HEK293T (cell line): ENCODE results near the gene RAB11FIP4.

Experiments
- CTCF ChIA-PET: fragments of 350-600 bp; formaldehyde crosslinking; extraction: SDS; loops from one replicate; lab custom pipeline; 2021; ENCODE audit warnings: antibody characterized with exemption, inconsistent platforms; lab: Yijun Ruan, JAX
- POLR2A ChIA-PET: fragments of 350-600 bp; formaldehyde crosslinking; extraction: SDS; loops from one replicate; lab custom pipeline; 2020; ENCODE audit warnings: antibody characterized with exemption, inconsistent platforms; lab: Yijun Ruan, JAX
- DNase-seq: peaks from one replicate; pipeline ENCODE4 v3.0.0; 2012; ENCODE audit warnings: mixed read lengths; ENCODE audit errors: extremely low spot score
- ARNT ChIP-seq: fragments of 450-650 bp; IDR thresholded peaks from 2 replicates; pipeline ENCODE4 v1.6.1; 2017; ENCODE audit warnings: mild to moderate bottlenecking
- BHLHE40 ChIP-seq: fragments of 450-650 bp; IDR thresholded peaks from 2 replicates; pipeline ENCODE4 v1.6.1; 2016; ENCODE audit warnings: mild to moderate bottlenecking, moderate library complexity, borderline replicate concordance
- CTBP1 ChIP-seq: fragments of 450-650 bp; IDR thresholded peaks from 2 replicates; pipeline ENCODE4 v1.6.1; 2016; ENCODE audit warnings: borderline replicate concordance
- ELF4 ChIP-seq: fragments of 450-650 bp; IDR thresholded peaks from 2 replicates; pipeline ENCODE4 v1.6.1; 2017; ENCODE audit warnings: antibody characterized with exemption
- FOXA1 ChIP-seq: fragments of 450-650 bp; IDR thresholded peaks from 2 replicates; pipeline ENCODE4 v1.6.1; 2016; ENCODE audit warnings: mild to moderate bottlenecking
- FOXK2 ChIP-seq: fragments of 450-650 bp; IDR thresholded peaks from 2 replicates; pipeline ENCODE4 v1.6.1; 2016; ENCODE audit warnings: mild to moderate bottlenecking
- FOXM1 ChIP-seq: fragments of 450-650 bp; IDR thresholded peaks from 2 replicates; pipeline ENCODE4 v1.6.1; 2017; ENCODE audit warnings: mild to moderate bottlenecking, borderline replicate concordance
- HDGF ChIP-seq: fragments of 450-650 bp; IDR thresholded peaks from 2 replicates; pipeline ENCODE4 v1.6.1; 2017; ENCODE audit warnings: antibody characterized with exemption, borderline replicate concordance
- L3MBTL2 ChIP-seq: fragments of 450-650 bp; conservative IDR thresholded peaks from 2 replicates; pipeline ENCODE4 v1.6.1; 2016; ENCODE audit warnings: mild to moderate bottlenecking
- LEF1 ChIP-seq: fragments of 450-650 bp; IDR thresholded peaks from 2 replicates; pipeline ENCODE4 v1.6.1; 2017; ENCODE audit warnings: mild to moderate bottlenecking, borderline replicate concordance
- NFRKB ChIP-seq: fragments of 450-650 bp; IDR thresholded peaks from 2 replicates; pipeline ENCODE4 v1.6.1; 2016; ENCODE audit warnings: mild to moderate bottlenecking, moderate library complexity
- SP1 ChIP-seq: fragments of 450-650 bp; IDR thresholded peaks from 2 replicates; pipeline ENCODE4 v1.6.1; 2017
- SUZ12 ChIP-seq: fragments of 450-650 bp; IDR thresholded peaks from 2 replicates; pipeline ENCODE4 v1.6.1; 2016; ENCODE audit warnings: mild to moderate bottlenecking
- TARDBP ChIP-seq: fragments of 450-650 bp; IDR thresholded peaks from 2 replicates; pipeline ENCODE4 v1.6.1; 2016
- ZNF384 ChIP-seq: fragments of 450-650 bp; IDR thresholded peaks from 2 replicates; pipeline ENCODE4 v1.6.1; 2016
- TF ChIP-seq, protein P1 (sequence below): fragments of 450-650 bp; IDR thresholded peaks from 2 replicates; pipeline ENCODE4 v1.6.1; 2016

Gene RAB11FIP4

DNA sequence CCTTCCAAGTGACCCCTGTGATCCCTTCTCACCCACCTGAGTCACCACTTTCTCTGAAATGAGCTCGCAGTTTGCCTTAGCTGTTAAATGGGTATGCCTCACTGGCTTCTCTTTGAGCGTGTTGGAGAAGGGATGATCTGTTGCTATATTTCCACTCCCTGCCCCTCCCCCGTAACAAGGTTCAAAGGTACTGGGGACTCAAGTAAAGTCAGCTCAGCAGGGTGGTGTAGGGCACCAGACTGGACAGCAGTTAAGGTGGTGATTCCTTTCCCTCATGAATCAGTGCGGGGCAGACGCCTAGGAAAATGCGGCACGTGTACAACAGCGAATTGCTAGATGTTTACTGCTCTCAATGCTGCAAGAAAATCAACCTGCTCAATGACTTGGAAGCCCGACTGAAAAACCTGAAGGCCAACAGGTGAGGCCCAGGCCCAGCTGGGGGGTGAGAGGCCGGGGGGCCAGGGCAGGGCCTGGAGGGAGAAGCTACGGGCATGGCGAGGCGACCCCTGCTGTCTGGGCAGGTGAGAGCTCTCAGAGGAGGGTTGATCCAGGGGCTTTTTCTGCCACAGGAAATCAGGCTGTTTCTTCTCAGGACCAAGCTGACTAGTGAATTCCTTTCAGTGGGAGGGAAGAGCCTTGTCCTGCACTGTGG lies 130.3 kb downstream of the RAB11FIP4 start:
- POLR2A ChIA-PET = no interaction called here
- CTCF ChIA-PET = interaction anchor here (1.4 to 1.8 kb wide), 3 partner anchors 13 to 85 kb away, joined by 4 read pairs; no protein-coding TSS in a partner anchor
- no peak for TF ChIP-seq HDGF
- TF ChIP-seq, protein P1, sequence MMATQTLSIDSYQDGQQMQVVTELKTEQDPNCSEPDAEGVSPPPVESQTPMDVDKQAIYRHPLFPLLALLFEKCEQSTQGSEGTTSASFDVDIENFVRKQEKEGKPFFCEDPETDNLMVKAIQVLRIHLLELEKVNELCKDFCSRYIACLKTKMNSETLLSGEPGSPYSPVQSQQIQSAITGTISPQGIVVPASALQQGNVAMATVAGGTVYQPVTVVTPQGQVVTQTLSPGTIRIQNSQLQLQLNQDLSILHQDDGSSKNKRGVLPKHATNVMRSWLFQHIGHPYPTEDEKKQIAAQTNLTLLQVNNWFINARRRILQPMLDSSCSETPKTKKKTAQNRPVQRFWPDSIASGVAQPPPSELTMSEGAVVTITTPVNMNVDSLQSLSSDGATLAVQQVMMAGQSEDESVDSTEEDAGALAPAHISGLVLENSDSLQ = no peak
- TF ChIP-seq FOXK2 = no peak
- no peak for TF ChIP-seq CTBP1
- TF ChIP-seq SUZ12 = no peak
- TF ChIP-seq L3MBTL2 = no peak
- TF ChIP-seq BHLHE40 = no peak
- TF ChIP-seq NFRKB = no peak
- no peak for TF ChIP-seq SP1
- TF ChIP-seq ZNF384 = no peak
- no peak for TF ChIP-seq LEF1
- no peak for DNase-seq

DNA sequence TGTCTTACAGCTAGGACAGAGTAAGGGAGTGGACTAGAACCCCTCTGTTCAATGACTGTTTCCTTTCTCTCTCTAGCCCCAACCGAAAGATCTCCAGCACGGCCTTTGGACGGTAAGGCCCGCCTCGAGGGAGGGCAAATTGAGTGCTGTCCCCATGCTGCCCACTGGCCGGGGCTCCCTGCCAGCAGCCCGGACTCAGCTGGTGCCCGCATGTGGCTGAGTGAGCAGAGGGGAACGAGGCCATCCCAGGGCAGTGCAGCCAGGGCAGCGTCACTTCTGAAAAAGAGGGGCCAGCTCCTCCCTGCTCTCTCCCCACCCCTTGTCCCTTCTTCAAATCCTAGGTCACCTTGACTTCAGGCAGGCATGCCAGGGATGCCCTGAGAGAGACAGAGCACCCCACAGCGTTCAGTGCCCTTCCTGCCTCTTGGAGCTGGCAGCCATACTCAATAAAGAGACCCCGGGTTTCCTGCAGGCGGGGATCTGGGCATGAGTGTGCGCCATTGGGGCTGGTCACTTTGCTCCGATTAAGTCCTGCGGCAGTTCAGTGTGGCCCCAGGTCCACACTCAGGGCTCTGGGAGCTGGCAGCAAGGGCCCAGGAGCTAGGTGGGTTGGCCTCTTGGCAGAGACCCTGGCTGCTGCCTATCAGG lies 130.9 kb downstream of the RAB11FIP4 start:
- DNase-seq = no peak
- POLR2A ChIA-PET = no interaction called here
- CTCF ChIA-PET = interaction anchor here (1.5 kb wide), 1 partner anchor 12 kb away, joined by 4 read pairs; no protein-coding TSS in a partner anchor
- TF ChIP-seq, protein P1 = no peak
- no peak for TF ChIP-seq L3MBTL2
- TF ChIP-seq SUZ12 = no peak

DNA sequence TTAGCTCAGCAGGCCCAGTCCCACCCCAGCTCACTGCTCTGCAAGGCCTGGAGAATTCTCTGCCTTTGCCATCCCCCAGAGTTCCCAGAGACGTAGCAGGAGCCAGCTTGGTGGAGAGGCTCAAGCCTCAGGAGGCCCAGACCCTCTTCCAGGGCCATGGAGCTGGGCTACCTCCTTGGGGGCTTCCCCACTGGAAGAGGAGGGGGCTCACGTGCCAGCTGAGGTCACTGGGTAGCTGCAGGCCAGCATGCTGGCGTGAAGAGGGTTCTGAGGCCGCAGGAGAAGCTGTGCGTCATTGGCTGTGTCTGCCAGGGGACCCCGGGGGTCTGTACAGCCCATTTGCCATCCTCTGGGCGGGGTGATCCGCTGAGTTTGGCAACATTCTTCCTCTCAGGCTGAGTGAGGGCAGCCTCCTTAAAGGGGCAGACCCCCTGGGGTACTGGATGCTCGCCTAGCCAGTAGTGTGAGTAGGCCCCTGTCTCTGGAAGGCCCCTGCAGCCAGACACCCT lies 131.6 kb downstream of the RAB11FIP4 start:
- no peak for TF ChIP-seq LEF1
- TF ChIP-seq BHLHE40 = no peak
- TF ChIP-seq FOXM1 = no peak
- no peak for TF ChIP-seq HDGF
- no peak for TF ChIP-seq SP1
- TF ChIP-seq, protein P1 = no peak
- TF ChIP-seq CTBP1 = no peak
- no peak for TF ChIP-seq TARDBP
- ChIA-PET CTCF (interaction anchor here (1.5 to 2.0 kb wide), 3 partner anchors 12 to 134 kb away, joined by 4 to 8 read pairs (median 5); no protein-coding TSS in a partner anchor), POLR2A (no interaction called here)
- DNase-seq = no peak

GRCh38 chr17:31523862-31524730 lies 132.6 kb downstream of the RAB11FIP4 start:
- ChIA-PET CTCF (interaction anchor here (0.6 to 2.0 kb wide), 9 partner anchors 10 to 270 kb away, joined by 3 to 8 read pairs (median 4); no protein-coding TSS in a partner anchor), POLR2A (no interaction called here)

More at GRCh38 chr17:31523862-31524730, 132.6 kb downstream of the RAB11FIP4 start:
- DNase-seq = no peak
- no peak for TF ChIP-seq BHLHE40
- TF ChIP-seq SP1 = no peak
- TF ChIP-seq FOXK2 = no peak
- TF ChIP-seq LEF1 = no peak
- no peak for TF ChIP-seq NFRKB
- no peak for TF ChIP-seq HDGF
- no peak for TF ChIP-seq FOXA1
- TF ChIP-seq SUZ12 = no peak
- TF ChIP-seq, protein P1 = no peak
- TF ChIP-seq ELF4 = no peak
- no peak for TF ChIP-seq L3MBTL2
- no peak for TF ChIP-seq CTBP1
- no peak for TF ChIP-seq ZNF384
- TF ChIP-seq TARDBP = no peak
- no peak for TF ChIP-seq ARNT
- TF ChIP-seq FOXM1 = no peak
